Medulla oblongata (tissue), 1 donor: Measurements from ENCODE around the gene CFAP58.

Experiments
- DNase-seq: peaks from one replicate; pipeline ENCODE4 v3.0.0-alpha.2; 2015; ENCODE audit errors: extremely low spot score

The CFAP58 gene

GRCh38 chr10:104353325-104354048, at the start of gene CFAP58:
TSS of gene CFAP58 (plus strand) at chr10:104353833. CDS start at chr10:104353898, 65 bp downstream.
- peak; percentile 92 for DNase-seq

GRCh38 chr10:104304356-104304745, 49.3 kb upstream of the CFAP58 start:
- no peak for DNase-seq

- no peak for DNase-seq
Observed at GRCh38 chr10:104304927-104305326, 48.7 kb upstream of the CFAP58 start.

GRCh38 chr10:104306897-104307296, 46.7 kb upstream of the CFAP58 start:
- DNase-seq, result no peak

- DNase-seq, result no peak
Observed at GRCh38 chr10:104307576-104308438, 45.8 kb upstream of the CFAP58 start.

GRCh38 chr10:104308439-104308903, 45.2 kb upstream of the CFAP58 start:
- DNase-seq, result no peak

- peak; percentile 56 for DNase-seq
Observed at GRCh38 chr10:104309980-104310978, 43.4 kb upstream of the CFAP58 start.

GRCh38 chr10:104311184-104311720, 42.4 kb upstream of the CFAP58 start:
- no peak for DNase-seq

GRCh38 chr10:104314591-104315485, 38.8 kb upstream of the CFAP58 start:
- no peak for DNase-seq

- DNase-seq, result no peak
Observed at GRCh38 chr10:104315486-104315921, 38.1 kb upstream of the CFAP58 start.

GRCh38 chr10:104316321-104317099, 37.1 kb upstream of the CFAP58 start:
- no peak for DNase-seq

GRCh38 chr10:104317269-104317710, 36.3 kb upstream of the CFAP58 start:
- DNase-seq, result no peak

- DNase-seq, result no peak
Observed at GRCh38 chr10:104317726-104318299, 35.8 kb upstream of the CFAP58 start.

- no peak for DNase-seq
Observed at GRCh38 chr10:104318326-104318725, 35.3 kb upstream of the CFAP58 start.

- DNase-seq, result no peak
Observed at GRCh38 chr10:104318810-104319741, 34.6 kb upstream of the CFAP58 start.

GRCh38 chr10:104321226-104321625, 32.4 kb upstream of the CFAP58 start:
- DNase-seq, result no peak

GRCh38 chr10:104321725-104322415, 31.8 kb upstream of the CFAP58 start:
- no peak for DNase-seq
